GM12878 (cell line): ENCODE data around the gene CALY. TPM values are rescaled to one million over a fixed set of nuclear protein-coding genes. Genes with fewer than 3 reads are reported as not detected.

Source experiments
- CBFB ChIP-seq: IDR thresholded peaks from 2 replicates; pipeline ENCODE4 v1.6.1; 2016; ENCODE audit warnings: antibody characterized with exemption, low read depth
- CEBPB ChIP-seq, 2 experiments: fragments of 150-350 bp in 1 of 2; IDR thresholded peaks; 2 replicates each; pipeline ENCODE4 v1.6.1; 2012 to 2014; ENCODE audit warnings: low read depth in 2 of 2, low read length in 2 of 2, borderline replicate concordance in 1 of 2, inconsistent platforms in 1 of 2
- CREB1 ChIP-seq: IDR thresholded peaks from 2 replicates; pipeline ENCODE4 v1.6.1; 2012; ENCODE audit warnings: low read depth, mild to moderate bottlenecking, inconsistent platforms
- DPF2 ChIP-seq: fragments of 450-650 bp; IDR thresholded peaks from 2 replicates; pipeline ENCODE4 v1.6.1; 2017; ENCODE audit warnings: mild to moderate bottlenecking
- GATAD2B ChIP-seq: fragments of 450-650 bp; conservative IDR thresholded peaks from 2 replicates; pipeline ENCODE4 v1.6.1; 2017; ENCODE audit warnings: low read depth, mild to moderate bottlenecking, moderate library complexity
- IRF4 ChIP-seq: IDR thresholded peaks from 2 replicates; pipeline ENCODE4 v1.6.1; 2011; ENCODE audit warnings: low read depth, low read length
- IRF5 ChIP-seq: fragments of 450-650 bp; IDR thresholded peaks from 2 replicates; pipeline ENCODE4 v1.6.1; 2017; ENCODE audit warnings: borderline replicate concordance
- MTA3 ChIP-seq: IDR thresholded peaks from 2 replicates; pipeline ENCODE4 v1.6.1; 2012; ENCODE audit warnings: low read length, inconsistent platforms, borderline replicate concordance
- NR2F1 ChIP-seq: fragments of 450-650 bp; conservative IDR thresholded peaks from 2 replicates; pipeline ENCODE4 v1.6.1; 2017; ENCODE audit warnings: mild to moderate bottlenecking
- PAX5 ChIP-seq: IDR thresholded peaks from 2 replicates; pipeline ENCODE4 v1.6.1; 2011; ENCODE audit warnings: low read depth, low read length, borderline replicate concordance
- POU2F2 ChIP-seq: IDR thresholded peaks from 3 replicates; pipeline ENCODE4 v1.6.1; 2011; ENCODE audit warnings: low read depth, mild to moderate bottlenecking, low read length, borderline replicate concordance
- PRDM15 ChIP-seq: fragments of 450-650 bp; formaldehyde crosslinking; IDR thresholded peaks from 2 replicates; pipeline ENCODE4 v1.4.0; 2020; ENCODE audit warnings: mild to moderate bottlenecking, moderate library complexity
- RAD21 ChIP-seq: IDR thresholded peaks from 2 replicates; pipeline ENCODE4 v1.6.1; 2011; ENCODE audit warnings: mild to moderate bottlenecking, low read depth, low read length, moderate library complexity; ENCODE audit not compliant: insufficient read depth
- SIX5 ChIP-seq: IDR thresholded peaks from 2 replicates; pipeline ENCODE4 v1.6.1; 2011; ENCODE audit warnings: mild to moderate bottlenecking, low read depth, low read length, moderate library complexity; ENCODE audit not compliant: severe bottlenecking
- SMAD1 ChIP-seq: fragments of 450-650 bp; IDR thresholded peaks from 2 replicates; pipeline ENCODE4 v1.6.1; 2018; ENCODE audit warnings: mild to moderate bottlenecking, low read depth; ENCODE audit not compliant: partially characterized antibody
- SMAD5 ChIP-seq: IDR thresholded peaks from 2 replicates; pipeline ENCODE4 v1.6.1; 2016; ENCODE audit warnings: antibody characterized with exemption, low read depth
- SMC3 ChIP-seq: IDR thresholded peaks from 2 replicates; pipeline ENCODE4 v1.6.1; 2011; ENCODE audit warnings: low read length, improper control_type of control experiment, borderline replicate concordance
- SREBF2 ChIP-seq: IDR thresholded peaks from 2 replicates; pipeline ENCODE4 v1.6.1; 2012; ENCODE audit warnings: mild to moderate bottlenecking, low read length
- SUZ12 ChIP-seq: fragments of 200-600 bp; sonication (generic); IDR thresholded peaks from one replicate; pipeline ENCODE4 v1.6.1; 2018; ENCODE audit warnings: antibody characterized with exemption, mild to moderate bottlenecking; ENCODE audit not compliant: unreplicated experiment
- YBX1 ChIP-seq: fragments of 450-650 bp; IDR thresholded peaks from 2 replicates; pipeline ENCODE4 v1.6.1; 2016; ENCODE audit warnings: antibody characterized with exemption
- ZSCAN29 ChIP-seq: fragments of 450-650 bp; IDR thresholded peaks from 2 replicates; pipeline ENCODE4 v1.6.1; 2017; ENCODE audit warnings: mild to moderate bottlenecking, moderate library complexity
- polyA plus RNA-seq, 11 experiments: library from polyadenylated mRNA; depleted of rRNA in 4 of 11; unstranded in 6 of 11; stranded (reverse) in 5 of 11; fragments of >200 nt; fragmentation: Nextera tagmentation in 4 of 11; fragmentation: Illumina TruSeq in 1 of 11; extraction: Ambion mirVana in 4 of 11; extraction: Trizol in 1 of 11; gene quantifications; 1 replicate in 1 of 11; 2 replicates in 10 of 11; pipeline versions ENCODE4 v1.2.1 to v1.2.3, GENCODE V29; 2011 to 2016; ENCODE audit warnings: inconsistent platforms in 2 of 11, missing spikeins in 2 of 11, low read depth in 1 of 11
- total RNA-seq, 4 experiments: library from RNA; depleted of rRNA in 3 of 4; stranded (reverse); fragments of >200 nt in 3 of 4; fragmentation: Illumina TruSeq in 1 of 4; extraction: Trizol in 1 of 4; gene quantifications; 2 replicates each; pipeline versions ENCODE4 v1.2.1 to v1.2.3, GENCODE V29; 2013 to 2021
- TF ChIP-seq, protein P1 (sequence below): IDR thresholded peaks from 2 replicates; pipeline ENCODE4 v1.6.1; 2012; ENCODE audit warnings: low read depth, low read length, improper control_type of control experiment
- TF ChIP-seq, protein P2 (sequence below): fragments of 450-650 bp; IDR thresholded peaks from 2 replicates; pipeline ENCODE4 v1.6.1; 2018; ENCODE audit warnings: borderline replicate concordance, mild to moderate bottlenecking; ENCODE audit not compliant: partially characterized antibody

The CALY gene
- total and polyA plus RNA-seq, 10 of the 15 experiments (the other 5 are each of a cell fraction or from before 2014, with no cell fraction given), result 0.07 TPM; not detected in 9

DNA sequence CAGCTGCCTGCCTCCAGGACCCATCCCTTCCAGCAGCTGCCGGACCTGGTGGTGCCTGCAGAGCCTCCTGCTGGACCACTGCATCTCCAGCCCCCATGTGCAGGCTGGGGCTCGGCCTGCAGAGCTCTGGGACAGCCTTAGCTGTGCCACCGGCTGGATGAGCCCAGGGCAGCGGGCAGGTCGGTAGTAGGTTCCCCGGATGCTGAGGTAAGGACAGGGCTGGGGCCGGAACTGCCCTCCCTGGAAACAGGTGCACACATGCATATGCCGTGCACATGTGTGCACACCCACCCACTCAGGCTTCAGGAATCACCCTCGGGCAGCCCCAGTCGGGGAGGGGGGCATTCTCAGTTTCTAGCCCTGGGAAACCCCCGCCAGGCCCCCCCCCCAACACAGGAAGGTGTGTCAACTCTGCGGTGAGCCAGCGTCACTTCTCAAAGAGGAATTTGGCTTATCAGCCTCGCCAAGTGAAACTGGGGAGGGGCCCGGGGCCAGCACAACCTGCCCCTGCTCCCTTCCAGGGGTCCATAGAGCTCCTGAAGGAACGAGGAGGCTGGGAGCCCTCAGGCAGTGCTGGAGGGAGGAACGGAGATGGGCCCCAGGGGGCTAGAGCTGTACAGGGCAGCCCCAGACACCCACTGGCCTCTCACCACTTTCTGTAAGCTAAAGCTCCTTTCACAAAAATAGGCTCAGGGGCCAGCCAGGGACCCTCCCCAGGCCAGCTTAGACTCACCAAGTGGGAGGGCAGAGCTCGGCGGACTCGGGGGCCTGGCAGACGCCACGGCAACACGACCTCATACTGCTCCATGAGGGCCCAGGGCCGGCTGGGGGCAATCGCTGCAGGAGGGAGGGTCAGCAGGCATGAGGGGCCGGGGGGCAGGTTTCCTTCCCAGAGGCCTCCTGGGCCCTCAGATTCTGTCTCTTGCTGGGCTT lies 61.7 kb downstream of the CALY start (continued):
- peak; percentile 90; the same call in 1 of the 2 replicates for TF ChIP-seq DPF2
- TF ChIP-seq, protein P1, sequence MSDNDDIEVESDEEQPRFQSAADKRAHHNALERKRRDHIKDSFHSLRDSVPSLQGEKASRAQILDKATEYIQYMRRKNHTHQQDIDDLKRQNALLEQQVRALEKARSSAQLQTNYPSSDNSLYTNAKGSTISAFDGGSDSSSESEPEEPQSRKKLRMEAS, result peak; percentile 77
- peak; percentile 82 for TF ChIP-seq CBFB
- peak; percentile 91 for TF ChIP-seq CREB1
- no peak for TF ChIP-seq PRDM15 (CRISPR knock-in tag)
- TF ChIP-seq PAX5, result peak; percentile 84
- TF ChIP-seq GATAD2B, result peak; percentile 85; the same call in 1 of the 2 replicates
- no peak for TF ChIP-seq YBX1
- TF ChIP-seq MTA3, result peak; percentile 78; the same call in 1 of the 2 replicates
- peak; percentile 96; the same call in 2 of the 3 replicates for TF ChIP-seq POU2F2
- no peak for TF ChIP-seq IRF5
- no peak for TF ChIP-seq SIX5
- TF ChIP-seq RAD21, result no peak
- TF ChIP-seq SMAD5, result no peak; the same call in 1 of the 2 replicates
- TF ChIP-seq SUZ12, result no peak
- TF ChIP-seq NR2F1, result peak; percentile 61; the same call in 1 of the 2 replicates
- TF ChIP-seq, protein P2, sequence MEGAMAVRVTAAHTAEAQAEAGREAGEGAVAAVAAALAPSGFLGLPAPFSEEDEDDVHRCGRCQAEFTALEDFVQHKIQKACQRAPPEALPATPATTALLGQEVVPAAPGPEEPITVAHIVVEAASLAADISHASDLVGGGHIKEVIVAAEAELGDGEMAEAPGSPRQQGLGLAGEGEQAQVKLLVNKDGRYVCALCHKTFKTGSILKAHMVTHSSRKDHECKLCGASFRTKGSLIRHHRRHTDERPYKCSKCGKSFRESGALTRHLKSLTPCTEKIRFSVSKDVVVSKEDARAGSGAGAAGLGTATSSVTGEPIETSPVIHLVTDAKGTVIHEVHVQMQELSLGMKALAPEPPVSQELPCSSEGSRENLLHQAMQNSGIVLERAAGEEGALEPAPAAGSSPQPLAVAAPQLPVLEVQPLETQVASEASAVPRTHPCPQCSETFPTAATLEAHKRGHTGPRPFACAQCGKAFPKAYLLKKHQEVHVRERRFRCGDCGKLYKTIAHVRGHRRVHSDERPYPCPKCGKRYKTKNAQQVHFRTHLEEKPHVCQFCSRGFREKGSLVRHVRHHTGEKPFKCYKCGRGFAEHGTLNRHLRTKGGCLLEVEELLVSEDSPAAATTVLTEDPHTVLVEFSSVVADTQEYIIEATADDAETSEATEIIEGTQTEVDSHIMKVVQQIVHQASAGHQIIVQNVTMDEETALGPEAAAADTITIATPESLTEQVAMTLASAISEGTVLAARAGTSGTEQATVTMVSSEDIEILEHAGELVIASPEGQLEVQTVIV, result no peak
- TF ChIP-seq SREBF2, result no peak
- peak; percentile 67; the same call in 1 of the 2 replicates for TF ChIP-seq IRF4
- no peak for TF ChIP-seq SMAD1
- no peak for TF ChIP-seq CEBPB (IDR thresholded peaks at IDR 0.05; ENCODE audit: borderline replicate concordance in 1 of 2, low read depth in 2 of 2, low read length in 2 of 2)
- no peak for TF ChIP-seq SMC3
- TF ChIP-seq ZSCAN29, result no peak
